ENCODE results near the gene SLC9A7.
"Not testable (repeated sequence)": the region's sequence is repeated elsewhere in the genome, so short reads cannot be mapped to it uniquely, and the experiment has no call there.

SLC9A7 gene

GRCh38 chrX:46758956-46759644, at the start of gene SLC9A7:
SLC9A7 (minus strand) TSS chrX:46759118; CDS start chrX:46759029, 89 bp downstream.
- DNase-seq: peak; percentile 87

- DNase-seq: no peak
These were observed 46.4 kb upstream of the SLC9A7 start for GRCh38 chrX:46805270-46805669.

- no peak for DNase-seq
These were observed 44.2 kb upstream of the SLC9A7 start for GRCh38 chrX:46803140-46803539.

GRCh38 chrX:46796574-46797191, 37.8 kb upstream of the SLC9A7 start:
- peak; percentile 82 for DNase-seq

GRCh38 chrX:46793386-46794143, 34.6 kb upstream of the SLC9A7 start:
- no peak for DNase-seq

- DNase-seq: no peak
These were observed 33.9 kb upstream of the SLC9A7 start for GRCh38 chrX:46792810-46793188.

GRCh38 chrX:46791927-46792809, 33.2 kb upstream of the SLC9A7 start:
- no peak for DNase-seq

GRCh38 chrX:46788902-46789301, 30.0 kb upstream of the SLC9A7 start:
- DNase-seq: peak; percentile 58

GRCh38 chrX:46784437-46784836, 25.5 kb upstream of the SLC9A7 start:
- not testable (repeated sequence) for DNase-seq

- no peak for DNase-seq
These were observed 23.1 kb upstream of the SLC9A7 start for GRCh38 chrX:46782034-46782433.

GRCh38 chrX:46777971-46778810, 19.3 kb upstream of the SLC9A7 start:
- no peak for DNase-seq

- no peak for DNase-seq
These were observed 11.9 kb upstream of the SLC9A7 start for GRCh38 chrX:46770817-46771163.

- DNase-seq: no peak
These were observed 11.3 kb upstream of the SLC9A7 start for GRCh38 chrX:46770000-46770816.

GRCh38 chrX:46762963-46763362, 4.0 kb upstream of the SLC9A7 start:
- no peak for DNase-seq

GRCh38 chrX:46759645-46759974, 692 bp upstream of the SLC9A7 start:
- DNase-seq: peak; percentile 85

- DNase-seq: peak; percentile 63
These were observed 559 bp downstream of the SLC9A7 start for GRCh38 chrX:46758163-46758955.

GRCh38 chrX:46757593-46757992, 1.3 kb downstream of the SLC9A7 start:
- no peak for DNase-seq

GRCh38 chrX:46757052-46757451, 1.9 kb downstream of the SLC9A7 start:
- DNase-seq: no peak

GRCh38 chrX:46755671-46756070, 3.2 kb downstream of the SLC9A7 start:
- DNase-seq: no peak

GRCh38 chrX:46754586-46755061, 4.3 kb downstream of the SLC9A7 start:
- no peak for DNase-seq
